ENCODE data around the gene MCM6.

Gene MCM6

GRCh38 chr2:135862718-135863117 is 13.5 kb downstream of the MCM6 start:
- no peak for DNase-seq

- DNase-seq: no peak
Measured at GRCh38 chr2:135853401-135853800, 22.8 kb downstream of the MCM6 start.

GRCh38 chr2:135851858-135852257 is 24.4 kb downstream of the MCM6 start:
- no peak for DNase-seq

GRCh38 chr2:135850892-135851668 is 25.2 kb downstream of the MCM6 start:
- DNase-seq: no peak

DNA sequence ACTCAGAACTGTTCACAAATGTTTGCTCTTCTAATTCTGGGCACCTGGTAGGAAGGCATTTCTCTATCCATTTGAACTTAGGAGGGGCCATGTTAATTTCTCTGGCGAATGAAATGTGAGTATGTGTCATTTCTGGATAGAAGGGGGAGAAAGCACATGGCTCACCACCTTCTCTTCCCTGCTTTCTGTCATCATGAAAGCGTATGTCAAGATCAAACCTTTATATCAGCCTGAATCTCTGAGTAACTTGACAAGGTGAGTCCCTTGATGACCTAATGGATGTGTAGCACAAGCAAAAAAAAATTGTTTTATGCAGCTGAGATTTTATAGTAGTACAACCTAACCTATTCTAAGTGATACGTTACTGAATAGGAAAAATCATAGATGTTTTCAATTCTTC is 27.2 kb downstream of the MCM6 start:
- no peak for DNase-seq

GRCh38 chr2:135845997-135846396 is 30.2 kb downstream of the MCM6 start:
- DNase-seq: no peak

DNA sequence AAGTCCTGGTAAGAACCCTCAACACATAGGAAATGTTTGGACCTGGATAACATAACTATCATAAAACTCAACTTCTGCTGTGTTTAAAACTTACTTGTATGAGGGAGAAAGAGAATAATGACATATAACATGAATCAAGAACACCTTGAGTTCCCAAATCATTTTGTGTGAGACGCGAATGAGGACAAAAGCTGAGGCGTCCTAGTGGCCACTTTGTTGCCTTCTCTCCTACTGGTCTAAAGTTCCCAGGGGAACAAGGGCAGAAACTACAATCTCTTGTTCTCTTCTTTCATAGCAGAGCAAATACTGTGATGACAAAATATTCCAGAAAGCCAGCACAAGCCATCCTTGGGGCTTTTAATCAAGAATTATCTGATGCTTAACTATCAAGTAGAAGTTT is 31.0 kb downstream of the MCM6 start:
- DNase-seq: no peak

- no peak for DNase-seq
Measured at GRCh38 chr2:135844301-135844895, 31.8 kb downstream of the MCM6 start.

DNA sequence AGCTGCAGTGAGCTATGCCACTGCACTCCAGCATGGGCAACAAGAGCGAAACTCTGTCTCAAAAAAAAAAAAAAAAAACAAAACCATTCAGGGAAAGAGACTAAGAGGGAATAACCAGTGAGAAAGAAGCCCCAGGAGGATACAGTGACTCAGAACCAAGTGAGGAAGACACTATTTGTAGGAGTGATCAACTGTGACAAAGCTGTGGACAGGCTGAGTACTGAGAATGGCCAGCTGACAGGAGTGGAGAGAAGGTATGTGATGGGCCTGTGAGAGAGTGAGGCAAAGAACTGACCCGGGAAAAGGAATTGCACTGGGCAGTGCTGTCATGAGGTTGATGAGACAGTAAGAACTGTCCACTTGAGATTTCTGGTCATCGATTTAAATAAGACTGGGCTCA is 32.6 kb downstream of the MCM6 start:
- no peak for DNase-seq

DNA sequence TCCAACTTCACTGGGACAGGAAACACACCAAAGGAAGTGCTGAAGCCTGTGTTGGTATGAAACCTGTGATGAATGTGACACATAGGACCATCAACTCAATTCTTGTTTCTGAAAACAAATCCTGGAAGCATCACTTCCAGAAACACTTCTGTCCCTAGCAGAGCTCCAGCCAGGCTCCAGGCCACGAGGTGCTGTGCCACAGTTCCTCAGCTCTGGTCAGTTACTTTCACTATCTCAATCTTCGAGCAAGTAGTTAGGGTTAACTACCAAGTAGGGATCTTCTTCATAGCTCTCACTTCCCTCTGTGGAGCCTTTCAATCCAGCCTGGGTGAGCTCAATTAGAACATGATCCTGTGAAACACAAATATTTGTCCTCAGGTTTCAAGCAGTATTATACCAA is 35.6 kb downstream of the MCM6 start:
- DNase-seq: no peak

- DNase-seq: no peak
Measured at GRCh38 chr2:135839713-135840112, 36.5 kb downstream of the MCM6 start.

GRCh38 chr2:135838502-135838901 is 37.7 kb downstream of the MCM6 start:
- DNase-seq: no peak

GRCh38 chr2:135836596-135837270 is 39.5 kb downstream of the MCM6 start, which contains the start of gene LCT:
Gene LCT, minus strand, starts transcription at chr2:135837184. Its CDS starts 15 bp downstream, at chr2:135837169.
- no peak for DNase-seq

DNA sequence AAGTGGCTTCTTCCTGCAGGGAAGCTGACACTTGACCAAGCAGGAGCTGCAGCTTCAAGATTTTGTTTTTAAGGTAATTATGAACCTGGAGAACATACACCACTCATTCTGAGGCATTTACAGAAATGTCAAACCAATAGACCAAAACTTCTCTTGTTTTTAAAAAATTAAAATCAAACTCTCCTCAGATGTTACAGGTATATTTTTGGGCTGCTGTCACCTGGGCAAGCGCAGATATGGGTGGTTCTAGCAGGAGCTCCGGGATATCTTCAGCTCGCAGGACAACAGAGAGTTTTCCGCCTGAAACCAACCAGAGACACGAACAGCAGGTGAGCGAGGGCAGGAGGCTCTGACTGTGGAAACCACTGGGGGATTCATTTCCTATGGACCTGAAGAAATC is 43.4 kb downstream of the MCM6 start:
- no peak for DNase-seq

GRCh38 chr2:135831180-135831812 is 44.9 kb downstream of the MCM6 start:
- no peak for DNase-seq

- DNase-seq: no peak
Measured at GRCh38 chr2:135829378-135830135, 46.7 kb downstream of the MCM6 start.

DNA sequence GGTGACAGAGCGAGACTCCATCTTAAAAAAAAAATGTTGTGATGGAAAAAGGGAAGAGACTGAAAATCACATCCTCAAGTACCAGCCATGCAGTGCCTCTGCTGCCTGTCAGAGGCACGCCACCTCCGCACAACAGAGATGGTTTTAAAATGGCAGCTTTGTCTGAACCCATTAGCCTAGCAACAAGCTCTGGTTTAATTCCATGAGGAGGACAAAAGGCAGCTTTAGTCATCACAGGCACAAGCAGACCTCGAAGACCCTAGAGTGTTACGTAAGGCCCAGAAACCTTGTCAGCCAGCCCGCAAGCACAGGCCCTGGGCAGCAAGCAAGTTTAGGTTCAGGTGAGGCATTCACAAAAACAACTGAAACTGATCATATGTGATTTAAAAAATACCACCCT is 49.7 kb downstream of the MCM6 start:
- no peak for DNase-seq

DNA sequence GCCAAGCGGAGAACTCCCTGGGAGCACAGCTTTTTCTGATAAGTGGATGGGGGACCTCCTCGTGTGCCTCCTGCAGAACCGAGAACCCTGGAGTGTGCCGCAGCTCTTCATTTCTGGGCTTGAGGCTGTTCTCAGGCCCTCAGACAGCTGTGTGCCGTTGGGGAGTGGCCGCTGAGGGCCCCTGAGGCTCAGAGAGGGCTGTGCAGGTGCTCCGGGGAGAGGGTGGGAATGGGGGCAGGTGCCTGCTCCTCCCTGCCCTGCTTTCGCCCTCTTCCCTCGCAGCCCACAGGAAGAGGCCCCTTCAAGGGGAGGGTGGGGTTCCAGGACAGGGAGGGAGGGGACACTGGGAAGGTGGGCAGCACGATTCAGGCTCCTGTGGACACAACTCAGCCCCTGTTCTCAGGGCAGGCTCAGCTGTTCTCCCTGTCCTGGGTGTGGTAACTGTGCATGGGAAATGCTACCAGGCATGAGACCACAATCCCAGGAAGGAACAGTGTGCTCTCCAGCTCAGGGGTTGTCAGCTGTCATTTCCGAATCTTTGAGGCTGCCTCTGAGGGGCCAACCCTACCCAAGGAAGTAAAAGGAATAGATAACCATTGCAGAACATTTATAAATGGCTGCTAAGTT is 50.6 kb downstream of the MCM6 start:
- DNase-seq: no peak

DNA sequence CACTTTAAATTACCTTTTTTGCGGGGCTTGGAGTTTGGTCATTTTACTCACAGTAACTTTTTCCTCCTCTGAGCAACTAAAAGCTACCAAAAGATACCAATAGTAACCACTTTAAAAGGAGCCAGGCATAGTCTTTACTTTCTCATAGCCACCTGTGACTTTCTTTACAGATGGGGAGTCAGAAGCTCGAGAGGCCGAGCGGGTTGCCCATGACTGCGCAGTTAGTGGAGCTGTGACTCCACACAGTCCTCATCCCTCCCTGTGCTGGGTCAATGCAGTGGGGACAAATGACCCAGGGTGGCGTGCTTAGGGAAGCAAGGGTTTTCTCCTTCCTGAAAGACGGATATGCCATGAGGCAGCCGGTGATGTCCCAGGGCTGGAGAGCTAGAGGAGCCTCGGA is 51.1 kb downstream of the MCM6 start:
- no peak for DNase-seq

DNA sequence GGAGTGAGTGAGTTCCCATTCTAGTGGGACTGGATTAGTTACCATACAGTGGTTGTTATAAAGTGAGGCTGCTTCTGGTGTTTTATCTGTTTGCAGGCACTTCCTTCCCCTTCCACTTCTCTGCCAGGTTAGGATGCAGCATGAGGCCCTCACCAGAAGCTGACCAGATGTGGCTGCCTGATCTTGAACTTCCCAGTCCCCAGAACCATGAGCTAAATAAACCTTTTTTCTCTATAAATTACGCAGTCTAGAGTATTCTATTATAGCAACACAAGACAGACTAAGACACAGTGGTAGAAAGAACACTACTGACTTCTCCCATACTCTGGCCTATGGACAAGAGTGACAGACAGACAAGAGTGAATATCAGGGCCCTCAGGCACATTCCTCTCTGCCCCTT is 53.4 kb downstream of the MCM6 start:
- no peak for DNase-seq

DNA sequence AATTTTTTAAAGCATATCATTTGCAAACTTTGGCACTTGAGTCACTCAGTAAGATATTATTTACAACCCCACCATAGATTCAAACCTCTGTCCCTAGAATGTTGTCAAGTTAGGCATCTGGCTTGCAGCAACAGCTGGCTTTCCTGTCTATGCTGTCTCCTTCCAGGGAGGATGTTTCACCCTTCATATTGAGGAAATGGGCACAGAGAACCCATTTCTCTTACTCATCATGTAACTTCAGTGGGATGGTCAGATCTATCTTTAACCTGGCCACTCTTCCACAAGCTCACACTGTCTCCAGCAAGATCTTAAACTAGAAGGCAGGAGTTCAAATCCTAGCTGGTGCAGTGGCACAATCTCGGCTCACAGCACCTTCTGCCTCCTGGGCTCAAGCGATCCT is 55.1 kb downstream of the MCM6 start:
- no peak for DNase-seq

DNA sequence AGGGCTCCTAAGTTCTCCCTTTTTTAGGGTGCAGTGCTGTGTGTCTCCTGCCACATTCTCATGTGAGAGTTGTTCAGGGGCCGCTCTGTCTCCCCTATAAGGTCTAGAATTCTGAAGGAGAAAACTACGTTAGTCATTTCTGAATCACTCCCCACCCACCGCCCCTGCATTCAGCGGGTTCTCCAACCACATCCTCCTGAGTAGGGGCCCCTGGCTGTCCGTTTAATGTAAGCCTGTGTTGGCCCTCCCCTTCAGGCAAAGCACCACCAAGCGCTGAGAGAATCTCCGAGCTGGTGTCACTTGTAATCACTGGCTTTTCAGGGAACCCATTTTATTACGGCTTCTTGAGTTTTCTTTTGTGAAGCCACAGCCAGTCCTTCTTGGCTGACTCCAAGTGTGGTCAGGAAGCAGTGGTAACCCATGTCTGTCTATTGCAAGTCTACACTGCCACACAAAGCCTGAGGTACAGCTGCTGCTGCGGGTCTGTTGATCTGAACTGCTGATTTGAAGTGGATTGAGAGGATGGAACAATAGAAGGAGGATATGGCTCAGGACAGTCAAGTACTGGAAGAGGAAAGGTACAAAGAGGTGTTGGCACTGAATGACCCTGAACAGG is 56.1 kb downstream of the MCM6 start:
- DNase-seq: peak; percentile 53

Data from CD4-positive, alpha-beta T cell treated with Interleukin-4 for 4 hours (primary cell).